Karpas-422 (cell line): ENCODE results near the gene LRIT1. TPM values are rescaled to one million over a fixed set of nuclear protein-coding genes. Genes with fewer than 3 reads are reported as not detected.

Source experiments
- DNase-seq: peaks from one replicate; pipeline ENCODE4 v3.0.0-alpha.2; 2015
- H2AFZ ChIP-seq: fragments of 200-600 bp; sonication (generic); 2 replicates; pipeline ENCODE4 v1.6.1; 2014; ENCODE audit warnings: antibody characterized with exemption, low read length, mixed read lengths
- H3K27ac ChIP-seq: fragments of 200-600 bp; sonication (generic); 2 replicates; pipeline ENCODE4 v1.5.1; 2014; ENCODE audit warnings: mild to moderate bottlenecking, low read length, moderate library complexity
- H3K27me3 ChIP-seq: fragments of 200-600 bp; sonication (generic); 2 replicates; pipeline ENCODE4 v1.6.1; 2014; ENCODE audit warnings: low read length, mixed read lengths
- H3K36me3 ChIP-seq: fragments of 200-600 bp; sonication (generic); 2 replicates; pipeline ENCODE4 v1.6.1; 2014; ENCODE audit warnings: low read length, mixed read lengths; ENCODE audit not compliant: insufficient read depth
- H3K4me1 ChIP-seq: fragments of 200-600 bp; sonication (generic); 2 replicates; pipeline ENCODE4 v1.6.1; 2014; ENCODE audit warnings: mild to moderate bottlenecking, low read length, mixed read lengths
- H3K4me2 ChIP-seq: fragments of 200-600 bp; sonication (generic); 2 replicates; pipeline ENCODE4 v1.6.1; 2014; ENCODE audit warnings: low read length, low read depth, mild to moderate bottlenecking; ENCODE audit not compliant: poor library complexity, severe bottlenecking
- H3K4me3 ChIP-seq: fragments of 200-600 bp; sonication (generic); 2 replicates; pipeline ENCODE4 v1.5.1; 2014; ENCODE audit warnings: mild to moderate bottlenecking, antibody characterized with exemption, low read length, mixed read lengths
- H3K79me2 ChIP-seq: fragments of 200-600 bp; sonication (generic); 2 replicates; pipeline ENCODE4 v1.6.1; 2014; ENCODE audit warnings: mild to moderate bottlenecking, low read length, mixed read lengths
- H3K9ac ChIP-seq: fragments of 200-600 bp; sonication (generic); 2 replicates; pipeline ENCODE4 v1.6.0; 2014; ENCODE audit warnings: low read length
- H3K9me2 ChIP-seq: fragments of 200-600 bp; sonication (generic), shearing (Covaris generic); replicated peaks from 2 replicates; pipeline ENCODE4 v1.6.0; 2014; ENCODE audit warnings: mild to moderate bottlenecking, low read length, moderate library complexity; ENCODE audit not compliant: insufficient read depth
- H3K9me3 ChIP-seq: fragments of 300-700, 200-600 bp; sonication (generic); 2 replicates; pipeline ENCODE4 v1.6.1; 2014; ENCODE audit warnings: low read length, mixed read lengths
- H4K20me1 ChIP-seq: fragments of 200-600 bp; sonication (generic); 2 replicates; pipeline ENCODE4 v1.6.1; 2014; ENCODE audit warnings: mild to moderate bottlenecking, antibody characterized with exemption, low read length, low read depth; ENCODE audit not compliant: insufficient read depth
- total RNA-seq: library from RNA; depleted of rRNA; stranded (reverse); fragments of >200 nt; shearing (Covaris generic); gene quantifications from 2 replicates; pipeline ENCODE4 v1.2.3, GENCODE V29; 2014; ENCODE audit warnings: low replicate concordance

Gene LRIT1
- total RNA-seq, 1 experiment from 2014 or later: not detected

GRCh38 chr10:84196083-84196482 is 45.3 kb downstream of the LRIT1 start:
- no peak for DNase-seq
- Histone ChIP-seq H2AFZ (no peak overlapping the region), H3K4me2 (no peak overlapping the region), H3K9ac (no peak overlapping the region), H3K27ac (no peak overlapping the region), H3K4me1 (no peaks in the 10 kb centered on the region), H3K79me2 (no peaks in the 10 kb centered on the region), H3K36me3 (no peaks in the 10 kb centered on the region), H3K9me3 (no peaks in the 10 kb centered on the region), H3K9me2 (no peaks in the 10 kb centered on the region), H3K4me3 (no peak overlapping the region), H4K20me1 (no peaks in the 10 kb centered on the region), H3K27me3 (no peaks in the 10 kb centered on the region)

- Histone ChIP-seq H3K27me3 (no peaks in the 10 kb centered on the region), H3K4me3 (no peak overlapping the region), H3K9me2 (no peaks in the 10 kb centered on the region), H3K9me3 (no peaks in the 10 kb centered on the region), H3K4me2 (no peak overlapping the region), H4K20me1 (no peaks in the 10 kb centered on the region), H3K79me2 (no peaks in the 10 kb centered on the region), H3K27ac (no peak overlapping the region), H3K4me1 (no peaks in the 10 kb centered on the region), H2AFZ (no peak overlapping the region), H3K36me3 (no peaks in the 10 kb centered on the region), H3K9ac (no peak overlapping the region)
- no peak for DNase-seq
Measured at GRCh38 chr10:84195044-84195830, 46.1 kb downstream of the LRIT1 start.

- Histone ChIP-seq H3K9me3 (no peaks in the 10 kb centered on the region), H3K79me2 (no peaks in the 10 kb centered on the region), H3K27ac (no peak within 1 kb of the TSS), H3K9ac (no peak within 1 kb of the TSS), H3K4me1 (no peaks in the 10 kb centered on the region), H3K36me3 (no peaks in the 10 kb centered on the region), H3K9me2 (no peaks in the 10 kb centered on the region), H4K20me1 (no peaks in the 10 kb centered on the region), H3K4me2 (no peak within 1 kb of the TSS), H3K4me3 (no peak within 1 kb of the TSS), H2AFZ (no peak within 1 kb of the TSS), H3K27me3 (no peaks in the 10 kb centered on the region)
- DNase-seq: no peak
Measured at GRCh38 chr10:84194424-84195043, 46.8 kb downstream of the LRIT1 start, which contains the start of gene CDHR1. TSS of gene CDHR1 (plus strand) at chr10:84194537. CDS start at chr10:84194761, 224 bp downstream.

- H3K9ac ChIP-seq: no peak overlapping the region
- H3K4me3 ChIP-seq: no peak overlapping the region
Measured at GRCh38 chr10:84193846-84194423, 47.4 kb downstream of the LRIT1 start.

GRCh38 chr10:84193327-84193726 is 48.0 kb downstream of the LRIT1 start:
- H3K27me3 ChIP-seq: no peaks in the 10 kb centered on the region
- no peak for DNase-seq
- H3K9me3 ChIP-seq: no peaks in the 10 kb centered on the region
- H3K27ac ChIP-seq: no peak overlapping the region
- H2AFZ ChIP-seq: no peak overlapping the region
- no peak overlapping the region for H3K9ac ChIP-seq
- H3K4me2 ChIP-seq: no peak overlapping the region
- no peak overlapping the region for H3K4me3 ChIP-seq
- no peaks in the 10 kb centered on the region for H3K9me2 ChIP-seq
- H3K4me1 ChIP-seq: no peaks in the 10 kb centered on the region
- no peaks in the 10 kb centered on the region for H3K36me3 ChIP-seq
- no peaks in the 10 kb centered on the region for H4K20me1 ChIP-seq
- no peaks in the 10 kb centered on the region for H3K79me2 ChIP-seq

More at GRCh38 chr10:84193846-84194423, 47.4 kb downstream of the LRIT1 start:
- Histone ChIP-seq H3K27me3 (no peaks in the 10 kb centered on the region), H3K9me2 (no peaks in the 10 kb centered on the region), H3K36me3 (no peaks in the 10 kb centered on the region), H3K9me3 (no peaks in the 10 kb centered on the region), H3K79me2 (no peaks in the 10 kb centered on the region), H3K4me1 (no peaks in the 10 kb centered on the region), H3K27ac (no peak overlapping the region), H3K4me2 (no peak overlapping the region), H4K20me1 (no peaks in the 10 kb centered on the region), H2AFZ (no peak overlapping the region)
- no peak for DNase-seq

- H3K27me3 ChIP-seq: no peaks in the 10 kb centered on the region
- H3K9ac ChIP-seq: no peak overlapping the region
- H3K27ac ChIP-seq: no peak overlapping the region
- H4K20me1 ChIP-seq: no peaks in the 10 kb centered on the region
- no peak overlapping the region for H2AFZ ChIP-seq
- no peaks in the 10 kb centered on the region for H3K9me2 ChIP-seq
- no peak overlapping the region for H3K4me2 ChIP-seq
- H3K36me3 ChIP-seq: no peaks in the 10 kb centered on the region
- H3K9me3 ChIP-seq: no peaks in the 10 kb centered on the region
- H3K79me2 ChIP-seq: no peaks in the 10 kb centered on the region
- no peak overlapping the region for H3K4me3 ChIP-seq
- H3K4me1 ChIP-seq: no peaks in the 10 kb centered on the region
- no peak for DNase-seq
Measured at GRCh38 chr10:84191106-84191505, 50.2 kb downstream of the LRIT1 start.

GRCh38 chr10:84190621-84191020 is 50.7 kb downstream of the LRIT1 start:
- DNase-seq: no peak

GRCh38 chr10:84188815-84189214 is 52.5 kb downstream of the LRIT1 start:
- no peaks in the 10 kb centered on the region for H3K4me1 ChIP-seq
- H3K36me3 ChIP-seq: no peaks in the 10 kb centered on the region
- no peak overlapping the region for H3K9ac ChIP-seq
- no peaks in the 10 kb centered on the region for H3K79me2 ChIP-seq
- no peak for DNase-seq
- no peaks in the 10 kb centered on the region for H3K9me2 ChIP-seq
- no peak overlapping the region for H3K4me3 ChIP-seq
- H2AFZ ChIP-seq: no peak overlapping the region
- no peaks in the 10 kb centered on the region for H3K27me3 ChIP-seq
- no peaks in the 10 kb centered on the region for H3K9me3 ChIP-seq
- H3K27ac ChIP-seq: no peak overlapping the region
- H4K20me1 ChIP-seq: no peaks in the 10 kb centered on the region
- H3K4me2 ChIP-seq: no peak overlapping the region

More at GRCh38 chr10:84190621-84191020, 50.7 kb downstream of the LRIT1 start:
- Histone ChIP-seq H3K27me3 (no peaks in the 10 kb centered on the region), H3K9ac (no peak overlapping the region), H4K20me1 (no peaks in the 10 kb centered on the region), H3K36me3 (no peaks in the 10 kb centered on the region), H3K4me3 (no peak overlapping the region), H3K27ac (no peak overlapping the region), H2AFZ (no peak overlapping the region), H3K9me3 (no peaks in the 10 kb centered on the region), H3K9me2 (no peaks in the 10 kb centered on the region), H3K4me1 (no peaks in the 10 kb centered on the region), H3K79me2 (no peaks in the 10 kb centered on the region), H3K4me2 (no peak overlapping the region)
